ENCODE results near the gene CDH22.

The CDH22 gene

GRCh38 chr20:46267108-46268105 is 40.9 kb downstream of the CDH22 start:
- DNase-seq (ENCODE audit: low spot score) = no peak

- no peak for DNase-seq (ENCODE audit: low spot score)
Observed at GRCh38 chr20:46265539-46265938, 42.8 kb downstream of the CDH22 start.

- DNase-seq (ENCODE audit: low spot score) = no peak
Observed at GRCh38 chr20:46264391-46265266, 43.7 kb downstream of the CDH22 start.

GRCh38 chr20:46261456-46262253 is 46.6 kb downstream of the CDH22 start:
- DNase-seq (ENCODE audit: low spot score) = no peak

GRCh38 chr20:46260936-46261454 is 47.3 kb downstream of the CDH22 start:
- DNase-seq (ENCODE audit: low spot score) = no peak

- DNase-seq (ENCODE audit: low spot score) = no peak
Observed at GRCh38 chr20:46260480-46260879, 47.8 kb downstream of the CDH22 start.

GRCh38 chr20:46259260-46259859 is 48.9 kb downstream of the CDH22 start:
- DNase-seq (ENCODE audit: low spot score) = no peak

GRCh38 chr20:46257887-46258286 is 50.4 kb downstream of the CDH22 start:
- no peak for DNase-seq (ENCODE audit: low spot score)

- no peak for DNase-seq (ENCODE audit: low spot score)
Observed at GRCh38 chr20:46256293-46256692, 52.0 kb downstream of the CDH22 start.

GRCh38 chr20:46255440-46256104 is 52.7 kb downstream of the CDH22 start:
- no peak for DNase-seq (ENCODE audit: low spot score)

GRCh38 chr20:46253391-46253790 is 54.9 kb downstream of the CDH22 start:
- no peak for DNase-seq (ENCODE audit: low spot score)

- DNase-seq (ENCODE audit: low spot score) = no peak
Observed at GRCh38 chr20:46252352-46253091, 55.8 kb downstream of the CDH22 start.

- DNase-seq (ENCODE audit: low spot score) = no peak
Observed at GRCh38 chr20:46251211-46251673, 57.1 kb downstream of the CDH22 start.

GRCh38 chr20:46250772-46251171 is 57.5 kb downstream of the CDH22 start:
- no peak for DNase-seq (ENCODE audit: low spot score)

GRCh38 chr20:46249671-46250070 is 58.6 kb downstream of the CDH22 start:
- DNase-seq (ENCODE audit: low spot score) = no peak

GRCh38 chr20:46246559-46246958 is 61.7 kb downstream of the CDH22 start:
- no peak for DNase-seq (ENCODE audit: low spot score)

GRCh38 chr20:46243707-46244628 is 64.3 kb downstream of the CDH22 start:
- no peak for DNase-seq (ENCODE audit: low spot score)

- DNase-seq (ENCODE audit: low spot score) = no peak
Observed at GRCh38 chr20:46242390-46242789, 65.9 kb downstream of the CDH22 start.

- no peak for DNase-seq (ENCODE audit: low spot score)
Observed at GRCh38 chr20:46240881-46241280, 67.4 kb downstream of the CDH22 start.
